K562 (cell line): ENCODE measurements around the gene TNIP1. TPM values are rescaled to one million over a fixed set of nuclear protein-coding genes. Genes with fewer than 3 reads are reported as not detected.
A peak's percentile ranks its signal among the peaks of the same experiment; 100 is the strongest.

Experiments
- ATAC-seq: fragments of 200-7000 bp; cut with Tn5 transposase; 3 replicates; pipeline ENCODE4 v1.9.1; 2020; ENCODE audit warnings: moderate library complexity
- BruUV-seq: library from RNA; stranded (reverse); fragments of 400-500 nt; replicated peaks from 2 replicates; lab custom pipeline; 2021; lab: Mats Ljungman, UMichigan
- CTCF ChIA-PET: fragments of 300-600 bp; formaldehyde crosslinking; extraction: SDS; loops from one replicate; lab custom pipeline; 2021; ENCODE audit warnings: low intra/inter-chr PET ratio; lab: Yijun Ruan, JAX
- POLR2A ChIA-PET: fragments of 300-600, 350-650 bp; sonication (Branson Sonifier 250); formaldehyde crosslinking; extraction: SDS; loops from one replicate; lab custom pipeline; 2021; ENCODE audit warnings: antibody characterized with exemption, inconsistent platforms; lab: Yijun Ruan, JAX
- DNase-seq, 4 experiments: peaks; one replicate each; pipeline versions ENCODE4 v3.0.0 to v3.0.0-alpha.2; 2011 to 2018; ENCODE audit warnings: low spot score in 3 of 4, mixed read lengths in 3 of 4; ENCODE audit errors: extremely low read depth in 1 of 4
- FAIRE-seq: peaks from 2 replicates; lab custom pipeline; 2011; peaks lifted over from hg19 to GRCh38; lab: Jason Lieb, UNC
- H2AFZ ChIP-seq: 2 replicates; pipeline ENCODE4 v1.6.0; 2011; ENCODE audit warnings: low read depth, low read length, control low read depth, inconsistent platforms
- H3K27ac ChIP-seq: fragments of 200-600 bp; 3 replicates; pipeline ENCODE4 v1.8.0; 2011; ENCODE audit warnings: low read depth, mild to moderate bottlenecking, control low read depth, inconsistent platforms, low read length, moderate library complexity, mixed read lengths; ENCODE audit errors: extremely low read depth
- H3K27me3 ChIP-seq, 2 experiments: fragments of 300-600 bp in 1 of 2; 2 replicates in 1 of 2; 3 replicates in 1 of 2; pipeline versions ENCODE4 v1.6.0 to v1.8.0; 2011; ENCODE audit warnings: inconsistent platforms in 2 of 2, low read length in 2 of 2, mild to moderate bottlenecking in 1 of 2, mixed read lengths in 1 of 2, moderate library complexity in 1 of 2; ENCODE audit not compliant: control insufficient read depth in 2 of 2, insufficient read depth in 2 of 2
- H3K36me3 ChIP-seq: fragments of 300-600 bp; 3 replicates; pipeline ENCODE4 v1.8.0; 2011; ENCODE audit warnings: mild to moderate bottlenecking, low read length, inconsistent platforms; ENCODE audit not compliant: control insufficient read depth, insufficient read depth
- H3K4me1 ChIP-seq, 2 experiments: fragments of 200-600 bp in 1 of 2; replicated peaks in 1 of 2; 2 replicates in 1 of 2; 3 replicates in 1 of 2; pipeline versions ENCODE4 v1.5.1 to v1.8.0; 2011; ENCODE audit warnings: inconsistent platforms in 2 of 2, low read length in 2 of 2, mild to moderate bottlenecking in 1 of 2, mixed read lengths in 1 of 2, moderate library complexity in 1 of 2; ENCODE audit not compliant: control insufficient read depth in 2 of 2, insufficient read depth in 2 of 2
- H3K4me2 ChIP-seq: 2 replicates; pipeline ENCODE4 v1.6.1; 2011; ENCODE audit warnings: low read length, control low read depth, inconsistent platforms, mixed read lengths; ENCODE audit not compliant: insufficient read depth
- H3K4me3 ChIP-seq: fragments of 200-600 bp; sonication (generic), shearing (Covaris generic); 2 replicates; pipeline ENCODE4 v1.5.1; 2016; ENCODE audit warnings: control low read depth, inconsistent platforms
- H3K79me2 ChIP-seq: fragments of 200-600 bp; 3 replicates; pipeline ENCODE4 v1.8.0; 2011; ENCODE audit warnings: low read length, inconsistent platforms; ENCODE audit not compliant: control insufficient read depth, insufficient read depth
- H3K9ac ChIP-seq, 2 experiments: 2 replicates each; pipeline versions ENCODE4 v1.6.0 to v1.6.1; 2011; ENCODE audit warnings: low read depth in 2 of 2, low read length in 2 of 2, control low read depth in 1 of 2, inconsistent platforms in 1 of 2, mild to moderate bottlenecking in 1 of 2, mixed read lengths in 1 of 2; ENCODE audit not compliant: insufficient read depth in 1 of 2
- H3K9me1 ChIP-seq: one replicate; pipeline ENCODE4 v1.6.0; 2011; ENCODE audit warnings: inconsistent platforms, mild to moderate bottlenecking, low read length, moderate library complexity; ENCODE audit not compliant: control insufficient read depth, insufficient read depth
- H3K9me3 ChIP-seq: replicated peaks from 2 replicates; pipeline ENCODE4 v1.5.1; 2011; ENCODE audit warnings: low read depth, low read length, inconsistent platforms; ENCODE audit not compliant: control insufficient read depth, insufficient read depth
- H4K20me1 ChIP-seq: replicated peaks from 2 replicates; pipeline ENCODE4 v1.6.1; 2011; ENCODE audit warnings: low read length, inconsistent platforms, mixed read lengths; ENCODE audit not compliant: control insufficient read depth, insufficient read depth
- ARID4B ChIP-seq: sonication (generic); formaldehyde crosslinking; IDR thresholded peaks from 2 replicates; pipeline ENCODE4 v1.8.0; 2022; ENCODE audit warnings: mild to moderate bottlenecking, missing genetic modification reagents
- COPS2 ChIP-seq: fragments of 450-650 bp; conservative IDR thresholded peaks from 2 replicates; pipeline ENCODE4 v1.6.1; 2016; ENCODE audit warnings: mild to moderate bottlenecking, moderate library complexity
- MEIS2 ChIP-seq: fragments of 450-650 bp; IDR thresholded peaks from 2 replicates; pipeline ENCODE4 v1.6.1; 2014; ENCODE audit warnings: mild to moderate bottlenecking; ENCODE audit not compliant: partially characterized antibody
- RBM25 ChIP-seq: fragments of 200-400 bp; formaldehyde crosslinking; IDR thresholded peaks from 2 replicates; pipeline ENCODE4 v1.6.1; 2018; ENCODE audit warnings: low read length, low read depth, moderate library complexity; ENCODE audit not compliant: severe bottlenecking
- YBX1 ChIP-seq: fragments of 450-650 bp; IDR thresholded peaks from 2 replicates; pipeline ENCODE4 v1.7.1; 2016; ENCODE audit warnings: mild to moderate bottlenecking
- ZNF121 ChIP-seq: sonication (generic); formaldehyde crosslinking; conservative IDR thresholded peaks from 2 replicates; pipeline ENCODE4 v1.8.0; 2022; ENCODE audit warnings: missing genetic modification reagents
- ZNF282 ChIP-seq: sonication (generic); formaldehyde crosslinking; IDR thresholded peaks from 2 replicates; pipeline ENCODE4 v1.8.1; 2023; ENCODE audit warnings: missing genetic modification reagents
- WGBS: fragments of 100-300 bp; shearing (Covaris generic); methylation state at CpG from one replicate; pipeline ENCODE4 v1.1.6; 2016; ENCODE audit warnings: low coverage, mixed read lengths; ENCODE audit not compliant: insufficient coverage; ENCODE audit errors: missing lambda C conversion rate; 5-methylcytosine and 5-hydroxymethylcytosine counted together
- in situ Hi-C: fragments of 300-500 bp; cut with MboI; formaldehyde crosslinking; loops from 4 replicates; pipeline ENCODE4 v1.15.0; 2018; ENCODE audit warnings: inconsistent platforms, mixed read lengths
- intact Hi-C: fragments of 100-400 bp; cut with micrococcal nuclease; formaldehyde crosslinking; loops from 2 replicates; pipeline ENCODE4 v1.14.2; 2022
- polyA plus RNA-seq, 8 experiments: library from polyadenylated mRNA; depleted of rRNA in 4 of 8; stranded (reverse) in 5 of 8; unstranded in 3 of 8; fragments of >200 nt; fragmentation: Nextera tagmentation in 2 of 8; fragmentation: Illumina TruSeq in 1 of 8; extraction: Ambion mirVana in 2 of 8; extraction: Trizol in 1 of 8; gene quantifications; 2 replicates each; pipeline versions ENCODE4 v1.2.1 to v1.2.3, GENCODE V29; 2011 to 2014; ENCODE audit warnings: inconsistent platforms in 1 of 8, missing spikeins in 1 of 8
- total RNA-seq, 7 experiments: library from RNA; depleted of rRNA in 6 of 7; stranded (reverse); fragments of >200 nt in 6 of 7; fragmentation: Illumina TruSeq in 2 of 7; extraction: Trizol in 2 of 7; gene quantifications; 2 replicates each; pipeline versions ENCODE4 v1.2.1 to v1.2.3, GENCODE V29; 2011 to 2021; ENCODE audit warnings: low replicate concordance in 1 of 7

The TNIP1 gene
- total and polyA plus RNA-seq, 9 of the 15 experiments (the other 6 are each of a cell fraction or from before 2014, with no cell fraction given) = 0.46 to 41.0 (median 24.6) TPM

GRCh38 chr5:151064916-151065499 lies 15.8 kb downstream of the TNIP1 start:
- peaks cover 11 to 20% of the 10 kb centered on the region in 2 experiments for H3K4me1 ChIP-seq
- 91% methylated on average over 8 of the region's 12 CpGs for WGBS
- no peak overlapping the region for H3K27ac ChIP-seq
- no peak overlapping the region for H3K4me2 ChIP-seq
- ChIA-PET CTCF (no interaction called here), POLR2A (no interaction called here)
- H3K9me3 ChIP-seq = no peaks in the 10 kb centered on the region
- FAIRE-seq (no peak), DNase-seq (no peak), ATAC-seq (no peak)
- peaks cover 51% of the 10 kb centered on the region for H4K20me1 ChIP-seq
- TF ChIP-seq ZNF282 (no peak), RBM25 (peak; percentile 72)
- H3K27me3 ChIP-seq = no peaks in the 10 kb centered on the region; a peak in 1 of 5 replicates
- H3K4me3 ChIP-seq = no peak overlapping the region
- H3K36me3 ChIP-seq = peaks cover 52% of the 10 kb centered on the region
- intact Hi-C loops (no loop called here), in situ Hi-C loops (no loop called here)
- peak overlapping the region in 1 of 2 experiments; percentile 12; a peak in 1 of 4 replicates for H3K9ac ChIP-seq
- H2AFZ ChIP-seq = no peak overlapping the region
- H3K79me2 ChIP-seq = peaks cover 31% of the 10 kb centered on the region; the same call in 2 of the 3 replicates
- H3K9me1 ChIP-seq = peaks cover 21% of the 10 kb centered on the region
- no TSS peak for BruUV-seq

GRCh38 chr5:151063142-151063989 lies 17.5 kb downstream of the TNIP1 start:
- Histone ChIP-seq H4K20me1 (peaks cover 38% of the 10 kb centered on the region), H3K27me3 (no peaks in the 10 kb centered on the region; a peak in 1 of 5 replicates), H3K79me2 (peaks cover 17% of the 10 kb centered on the region; the same call in 2 of the 3 replicates), H3K4me1 (peaks cover 11 to 17% of the 10 kb centered on the region in 2 experiments), H2AFZ (no peak overlapping the region), H3K36me3 (peaks cover 62% of the 10 kb centered on the region), H3K4me3 (no peak overlapping the region), H3K4me2 (peak overlapping the region; percentile 14; the same call in 1 of the 2 replicates), H3K9me1 (peaks cover 17% of the 10 kb centered on the region), H3K9ac (peak overlapping the region in 1 of 2 experiments; percentile 62; a peak in 2 of 4 replicates), H3K27ac (peak overlapping the region; percentile 23), H3K9me3 (no peaks in the 10 kb centered on the region)
- DNase-seq (peak; percentile 47 to 69 (median 58)), FAIRE-seq (peak; percentile 80), ATAC-seq (peak; percentile 77)
- BruUV-seq = no TSS peak
- in situ Hi-C loops = no loop called here
- ChIA-PET POLR2A (interaction anchor here (0.6 to 1.1 kb wide), 3 partner anchors 9 to 52 kb away, joined by 3 read pairs; no protein-coding TSS in a partner anchor), CTCF (no interaction called here)
- intact Hi-C loops = no loop called here
- 69% methylated on average over 17 of the region's 17 CpGs for WGBS
- TF ChIP-seq MEIS2 = peak; percentile 58
- TF ChIP-seq YBX1 = no peak
- TF ChIP-seq ZNF121 = no peak
- no peak for TF ChIP-seq ARID4B (CRISPR knock-in tag)
- no peak for TF ChIP-seq COPS2
